Upper lobe of left lung (tissue), 6 donors: ENCODE results near the gene RBMS1. TPM values are rescaled to one million over a fixed set of nuclear protein-coding genes. Genes with fewer than 3 reads are reported as not detected.

Experiments
- ATAC-seq, 2 donors: fragments of 200-7000 bp; cut with Tn5 transposase; one replicate each; pipeline ENCODE4 v1.9.1; 2022; ENCODE audit warnings: mild to moderate bottlenecking in 2 of 2, moderate library complexity in 2 of 2; ENCODE audit not compliant: low FRiP score in 2 of 2
- DNase-seq, 2 donors: peaks; one replicate each; pipeline ENCODE4 v3.0.0-alpha.2; 2019 to 2020
- H3K27ac ChIP-seq, 4 donors: fragments of 200-600 bp; sonication (generic); one replicate each; pipeline ENCODE4 v1.5.1; 2016 to 2019
- H3K27me3 ChIP-seq, 4 donors: fragments of 200-600 bp; sonication (generic); one replicate each; pipeline ENCODE4 v1.5.1; 2017 to 2019
- H3K36me3 ChIP-seq, 4 donors: fragments of 200-600 bp; sonication (generic); one replicate each; pipeline ENCODE4 v1.5.1; 2016 to 2019
- H3K4me1 ChIP-seq, 4 donors: fragments of 200-600 bp; sonication (generic); one replicate each; pipeline ENCODE4 v1.5.1; 2018 to 2019
- H3K4me3 ChIP-seq, 4 donors: fragments of 200-600 bp; sonication (generic); one replicate each; pipeline ENCODE4 v1.5.1; 2017 to 2019; ENCODE audit warnings: mild to moderate bottlenecking in 2 of 4, moderate library complexity in 1 of 4
- H3K9me3 ChIP-seq, 4 donors: fragments of 200-600 bp; sonication (generic); one replicate each; pipeline ENCODE4 v1.5.1; 2018 to 2019
- EP300 ChIP-seq, 4 donors: sonication (generic); formaldehyde crosslinking; IDR thresholded peaks; one replicate each; pipeline ENCODE4 v1.5.1; 2017; ENCODE audit warnings: antibody characterized with exemption in 4 of 4, control low read depth in 2 of 4
- POLR2A ChIP-seq, 4 donors: fragments of 450-650 bp; IDR thresholded peaks; one replicate each; pipeline ENCODE4 v1.5.1; 2016 to 2017; ENCODE audit warnings: antibody characterized with exemption in 4 of 4, mild to moderate bottlenecking in 2 of 4
- POLR2AphosphoS5 ChIP-seq, 2 donors: sonication (generic); formaldehyde crosslinking; IDR thresholded peaks; one replicate each; pipeline ENCODE4 v1.5.1; 2017; ENCODE audit warnings: antibody characterized with exemption in 2 of 2
- WGBS, 2 donors: methylation state at CpG; one replicate each; pipeline ENCODE4 v1.1.5; 2017 to 2018; 5-methylcytosine and 5-hydroxymethylcytosine counted together
- total RNA-seq, 6 donors: library from RNA; depleted of rRNA in 4 of 6; stranded (reverse); fragments of >200 nt in 4 of 6; gene quantifications; one replicate each; pipeline versions ENCODE4 v1.1.0 to v1.2.1, GENCODE V29; 2016 to 2021
- TF ChIP-seq, protein P1 (sequence below), 6 experiments: fragments of 450-650 bp in 4 of 6; fragments of 200-600 bp in 2 of 6; sonication (generic) in 2 of 6; IDR thresholded peaks; one replicate each; pipeline ENCODE4 v1.5.1; 2016 to 2019; ENCODE audit warnings: antibody characterized with exemption in 6 of 6
- donor health status: DM: no; HTN: no; CAD: no; lungs with moderate emphysema.
- donor health status: DM: no; HTN: yes; CAD: no; lungs with severe emphysema.

Gene RBMS1
- total RNA-seq, 6 donors from 2014 or later, result 81.3 to 125 (median 95.4) TPM

GRCh38 chr2:160510617-160511016 lies 17.0 kb upstream of the RBMS1 start:
- TF ChIP-seq, protein P1, sequence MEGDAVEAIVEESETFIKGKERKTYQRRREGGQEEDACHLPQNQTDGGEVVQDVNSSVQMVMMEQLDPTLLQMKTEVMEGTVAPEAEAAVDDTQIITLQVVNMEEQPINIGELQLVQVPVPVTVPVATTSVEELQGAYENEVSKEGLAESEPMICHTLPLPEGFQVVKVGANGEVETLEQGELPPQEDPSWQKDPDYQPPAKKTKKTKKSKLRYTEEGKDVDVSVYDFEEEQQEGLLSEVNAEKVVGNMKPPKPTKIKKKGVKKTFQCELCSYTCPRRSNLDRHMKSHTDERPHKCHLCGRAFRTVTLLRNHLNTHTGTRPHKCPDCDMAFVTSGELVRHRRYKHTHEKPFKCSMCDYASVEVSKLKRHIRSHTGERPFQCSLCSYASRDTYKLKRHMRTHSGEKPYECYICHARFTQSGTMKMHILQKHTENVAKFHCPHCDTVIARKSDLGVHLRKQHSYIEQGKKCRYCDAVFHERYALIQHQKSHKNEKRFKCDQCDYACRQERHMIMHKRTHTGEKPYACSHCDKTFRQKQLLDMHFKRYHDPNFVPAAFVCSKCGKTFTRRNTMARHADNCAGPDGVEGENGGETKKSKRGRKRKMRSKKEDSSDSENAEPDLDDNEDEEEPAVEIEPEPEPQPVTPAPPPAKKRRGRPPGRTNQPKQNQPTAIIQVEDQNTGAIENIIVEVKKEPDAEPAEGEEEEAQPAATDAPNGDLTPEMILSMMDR (IDR thresholded peaks at IDR 0.05), result no peak
- TF ChIP-seq POLR2A (IDR thresholded peaks at IDR 0.05) (no peak), EP300 (IDR thresholded peaks at IDR 0.05) (no peak), POLR2AphosphoS5 (IDR thresholded peaks at IDR 0.05) (no peak)
- Histone ChIP-seq H3K36me3 (no peaks in the 10 kb centered on the region), H3K9me3 (no peaks in the 10 kb centered on the region), H3K27ac (no peak overlapping the region), H3K4me3 (no peak overlapping the region), H3K27me3 (no peaks in the 10 kb centered on the region), H3K4me1 (peaks cover 0 to 9% (median 0%) of the 10 kb centered on the region in 4 donors)
- ATAC-seq (peak; percentile 12 to 63), DNase-seq (peak in 1 of 2 donors; percentile 34)
- 29 to 40% methylated on average over 2 of the region's 2 CpGs for WGBS, 2 donors

DNA sequence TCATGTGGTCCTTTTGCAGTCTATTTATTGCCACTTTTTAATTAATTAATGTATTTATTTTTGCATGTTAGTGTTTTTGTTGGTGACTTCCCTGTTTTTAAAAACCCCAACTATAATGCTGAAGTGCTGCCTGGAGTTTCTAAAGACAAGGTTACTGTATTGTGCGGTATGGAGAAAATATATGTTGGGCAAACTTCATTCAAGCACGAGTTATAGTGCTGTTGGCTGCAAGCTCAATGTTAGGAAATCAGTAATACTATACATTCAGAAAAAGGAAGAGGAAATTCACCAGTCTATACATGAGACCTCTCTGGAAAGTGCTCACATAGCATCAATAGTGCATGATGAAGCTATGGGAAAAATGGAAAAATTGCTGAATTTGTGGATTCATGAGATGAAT lies 15.4 kb upstream of the RBMS1 start:
- no peak for DNase-seq
- Histone ChIP-seq H3K27ac (no peak overlapping the region), H3K4me1 (peaks cover 0 to 17% (median 1%) of the 10 kb centered on the region in 4 donors), H3K27me3 (no peaks in the 10 kb centered on the region), H3K9me3 (no peaks in the 10 kb centered on the region), H3K36me3 (no peaks in the 10 kb centered on the region), H3K4me3 (no peak overlapping the region)
- TF ChIP-seq POLR2A (IDR thresholded peaks at IDR 0.05), result no peak
- TF ChIP-seq EP300 (IDR thresholded peaks at IDR 0.05), result no peak
- TF ChIP-seq POLR2AphosphoS5 (IDR thresholded peaks at IDR 0.05), result no peak
- TF ChIP-seq, protein P1 (IDR thresholded peaks at IDR 0.05), result no peak
- 73 to 81% methylated on average over 2 of the region's 2 CpGs for WGBS, 2 donors
- no peak for ATAC-seq

DNA sequence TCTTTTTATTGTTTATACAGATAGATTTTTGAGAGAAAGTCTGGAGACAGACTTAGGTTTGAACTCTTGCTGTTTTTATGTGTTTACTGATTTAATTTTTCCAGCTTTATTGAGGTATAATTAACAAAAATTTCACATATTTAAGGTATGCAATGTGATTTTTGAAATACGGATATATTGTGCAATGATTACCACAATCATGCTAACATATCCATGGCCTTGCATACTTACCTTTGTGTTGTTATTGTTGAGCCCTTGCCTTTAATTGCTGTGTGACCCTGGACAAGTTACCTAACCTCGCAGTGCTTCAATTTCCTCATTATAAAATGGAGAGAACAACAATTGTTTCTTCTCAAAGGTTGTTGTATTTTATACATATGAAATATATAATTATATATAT lies 13.9 kb upstream of the RBMS1 start:
- no peak for ATAC-seq
- Histone ChIP-seq H3K4me3 (no peak overlapping the region), H3K27me3 (no peaks in the 10 kb centered on the region), H3K4me1 (peaks cover 0 to 17% (median 1%) of the 10 kb centered on the region in 4 donors), H3K9me3 (no peaks in the 10 kb centered on the region), H3K36me3 (no peaks in the 10 kb centered on the region), H3K27ac (no peak overlapping the region)
- DNase-seq, result no peak
- WGBS, 2 donors, result 51 to 73% methylated on average over 2 of the region's 2 CpGs
- TF ChIP-seq POLR2AphosphoS5 (IDR thresholded peaks at IDR 0.05), result no peak

- DNase-seq, result no peak
- TF ChIP-seq POLR2AphosphoS5 (IDR thresholded peaks at IDR 0.05) (no peak), POLR2A (IDR thresholded peaks at IDR 0.05) (no peak), EP300 (IDR thresholded peaks at IDR 0.05) (no peak)
- TF ChIP-seq, protein P1 (IDR thresholded peaks at IDR 0.05), result no peak
- Histone ChIP-seq H3K27me3 (no peaks in the 10 kb centered on the region), H3K27ac (no peak overlapping the region), H3K4me3 (no peak overlapping the region), H3K4me1 (peaks cover 0 to 17% (median 1%) of the 10 kb centered on the region in 4 donors), H3K36me3 (no peaks in the 10 kb centered on the region), H3K9me3 (no peaks in the 10 kb centered on the region)
- no peak for ATAC-seq
- 75 to 83% methylated on average over 3 of the region's 3 CpGs for WGBS, 2 donors
These were observed 13.4 kb upstream of the RBMS1 start for GRCh38 chr2:160507046-160507407.

DNA sequence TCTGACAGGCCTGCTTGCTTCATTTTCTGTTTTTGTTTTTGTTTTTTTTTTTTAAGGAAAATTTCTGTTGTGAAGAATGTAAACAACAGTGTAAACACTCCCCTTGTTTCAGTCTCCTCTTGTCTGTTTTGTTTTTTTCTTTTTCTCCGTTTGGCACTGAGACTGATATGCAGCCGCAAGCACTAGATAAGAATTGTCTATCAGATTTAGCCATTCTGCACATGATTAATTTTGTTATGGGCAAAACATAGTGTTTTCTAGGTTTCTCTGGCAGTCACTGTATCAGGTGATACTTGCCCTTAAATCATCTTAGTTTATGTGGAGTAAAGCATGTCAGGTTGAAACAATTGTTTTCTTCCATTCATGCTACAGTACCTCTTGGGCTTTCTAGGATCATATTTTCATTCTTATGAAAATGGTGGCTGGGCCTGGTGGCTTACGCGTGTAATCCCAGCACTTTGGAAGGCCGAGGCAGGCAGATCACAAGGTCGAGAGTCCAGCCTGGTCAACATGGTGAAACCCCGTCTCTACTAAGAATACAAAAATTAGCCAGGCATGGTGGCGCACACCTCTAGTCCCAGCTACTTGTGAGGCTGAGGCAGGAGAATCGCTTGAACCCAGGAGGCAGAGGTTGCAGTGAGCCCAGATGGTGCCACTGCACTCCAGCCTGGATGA lies 12.9 kb upstream of the RBMS1 start:
- Histone ChIP-seq H3K27me3 (no peaks in the 10 kb centered on the region), H3K4me3 (no peak overlapping the region), H3K9me3 (no peaks in the 10 kb centered on the region), H3K36me3 (no peaks in the 10 kb centered on the region), H3K4me1 (peaks cover 0 to 17% (median 1%) of the 10 kb centered on the region in 4 donors), H3K27ac (no peak overlapping the region)
- DNase-seq, result no peak
- no peak for ATAC-seq
- WGBS, 2 donors, result 86 to 90% methylated on average over 9 of the region's 9 CpGs
- no peak for TF ChIP-seq EP300 (IDR thresholded peaks at IDR 0.05)
- TF ChIP-seq, protein P1 (IDR thresholded peaks at IDR 0.05), result no peak
- TF ChIP-seq POLR2A (IDR thresholded peaks at IDR 0.05), result no peak
- no peak for TF ChIP-seq POLR2AphosphoS5 (IDR thresholded peaks at IDR 0.05)
